Progenitor cell of endocrine pancreas (in vitro differentiated cells): ENCODE results near the gene AQP5. TPM values are rescaled to one million over a fixed set of nuclear protein-coding genes. Genes with fewer than 3 reads are reported as not detected.

Source experiments
- DNase-seq: peaks from one replicate; pipeline ENCODE4 v3.0.0; 2021; ENCODE audit warnings: low spot score; ENCODE audit not compliant: unreplicated experiment
- H3K27ac Mint-ChIP-seq: 2 replicates; pipeline ENCODE4 v1.8.0; 2021; ENCODE audit warnings: mild to moderate bottlenecking, moderate library complexity, mixed read lengths
- H3K27me3 Mint-ChIP-seq: 2 replicates; pipeline ENCODE4 v1.8.0; 2021; ENCODE audit warnings: mixed read lengths
- H3K36me3 Mint-ChIP-seq: 2 replicates; pipeline ENCODE4 v1.8.0; 2022; ENCODE audit warnings: mixed read lengths; ENCODE audit not compliant: insufficient read depth
- H3K4me1 Mint-ChIP-seq: 2 replicates; pipeline ENCODE4 v1.8.0; 2021; ENCODE audit warnings: low read depth, mixed read lengths
- H3K4me3 Mint-ChIP-seq: 2 replicates; pipeline ENCODE4 v1.8.0; 2021; ENCODE audit warnings: low read depth, mild to moderate bottlenecking, moderate library complexity, mixed read lengths
- H3K9me3 Mint-ChIP-seq: 2 replicates; pipeline ENCODE4 v1.8.0; 2021; ENCODE audit warnings: low read depth, mixed read lengths
- total RNA-seq: library from RNA; stranded (reverse); gene quantifications from 2 replicates; pipeline ENCODE4 v1.2.1, GENCODE V29; 2021
- TF ChIP-seq, protein P1 (sequence below): fragments of 200-600 bp; sonication (generic); IDR thresholded peaks from one replicate; pipeline ENCODE4 v1.5.0; 2021; ENCODE audit warnings: antibody characterized with exemption, mild to moderate bottlenecking; ENCODE audit not compliant: unreplicated experiment

Gene AQP5
- total RNA-seq, 1 donor from 2014 or later, result 1.8 TPM

DNA sequence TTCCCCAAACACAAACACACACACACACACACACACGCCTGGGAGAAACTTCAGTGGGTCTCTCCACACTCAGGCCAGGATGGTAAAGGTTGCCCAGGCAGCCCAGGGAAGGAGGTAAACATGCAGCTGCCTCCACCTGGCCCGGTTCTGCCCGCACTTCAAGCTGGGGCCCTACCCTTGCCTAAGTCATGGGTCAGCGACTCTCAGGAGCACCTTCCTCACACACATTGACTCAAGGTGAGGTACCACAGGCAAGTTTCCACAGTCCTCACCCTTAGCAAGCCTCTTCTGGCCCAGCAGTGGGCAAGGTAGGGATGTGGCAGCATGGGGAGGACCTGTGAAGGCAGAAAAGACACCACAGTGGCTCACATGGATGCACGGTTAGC, 43.9 kb upstream of the AQP5 start:
- no peak overlapping the region for H3K27ac Mint-ChIP-seq
- TF ChIP-seq, protein P1, sequence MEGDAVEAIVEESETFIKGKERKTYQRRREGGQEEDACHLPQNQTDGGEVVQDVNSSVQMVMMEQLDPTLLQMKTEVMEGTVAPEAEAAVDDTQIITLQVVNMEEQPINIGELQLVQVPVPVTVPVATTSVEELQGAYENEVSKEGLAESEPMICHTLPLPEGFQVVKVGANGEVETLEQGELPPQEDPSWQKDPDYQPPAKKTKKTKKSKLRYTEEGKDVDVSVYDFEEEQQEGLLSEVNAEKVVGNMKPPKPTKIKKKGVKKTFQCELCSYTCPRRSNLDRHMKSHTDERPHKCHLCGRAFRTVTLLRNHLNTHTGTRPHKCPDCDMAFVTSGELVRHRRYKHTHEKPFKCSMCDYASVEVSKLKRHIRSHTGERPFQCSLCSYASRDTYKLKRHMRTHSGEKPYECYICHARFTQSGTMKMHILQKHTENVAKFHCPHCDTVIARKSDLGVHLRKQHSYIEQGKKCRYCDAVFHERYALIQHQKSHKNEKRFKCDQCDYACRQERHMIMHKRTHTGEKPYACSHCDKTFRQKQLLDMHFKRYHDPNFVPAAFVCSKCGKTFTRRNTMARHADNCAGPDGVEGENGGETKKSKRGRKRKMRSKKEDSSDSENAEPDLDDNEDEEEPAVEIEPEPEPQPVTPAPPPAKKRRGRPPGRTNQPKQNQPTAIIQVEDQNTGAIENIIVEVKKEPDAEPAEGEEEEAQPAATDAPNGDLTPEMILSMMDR, result no peak
- peaks cover 3% of the 10 kb centered on the region for H3K4me1 Mint-ChIP-seq
- H3K27me3 Mint-ChIP-seq, result peaks cover 12% of the 10 kb centered on the region
- no peaks in the 10 kb centered on the region for H3K9me3 Mint-ChIP-seq
- no peaks in the 10 kb centered on the region for H3K36me3 Mint-ChIP-seq
- H3K4me3 Mint-ChIP-seq, result no peak overlapping the region
- DNase-seq, result no peak

DNA sequence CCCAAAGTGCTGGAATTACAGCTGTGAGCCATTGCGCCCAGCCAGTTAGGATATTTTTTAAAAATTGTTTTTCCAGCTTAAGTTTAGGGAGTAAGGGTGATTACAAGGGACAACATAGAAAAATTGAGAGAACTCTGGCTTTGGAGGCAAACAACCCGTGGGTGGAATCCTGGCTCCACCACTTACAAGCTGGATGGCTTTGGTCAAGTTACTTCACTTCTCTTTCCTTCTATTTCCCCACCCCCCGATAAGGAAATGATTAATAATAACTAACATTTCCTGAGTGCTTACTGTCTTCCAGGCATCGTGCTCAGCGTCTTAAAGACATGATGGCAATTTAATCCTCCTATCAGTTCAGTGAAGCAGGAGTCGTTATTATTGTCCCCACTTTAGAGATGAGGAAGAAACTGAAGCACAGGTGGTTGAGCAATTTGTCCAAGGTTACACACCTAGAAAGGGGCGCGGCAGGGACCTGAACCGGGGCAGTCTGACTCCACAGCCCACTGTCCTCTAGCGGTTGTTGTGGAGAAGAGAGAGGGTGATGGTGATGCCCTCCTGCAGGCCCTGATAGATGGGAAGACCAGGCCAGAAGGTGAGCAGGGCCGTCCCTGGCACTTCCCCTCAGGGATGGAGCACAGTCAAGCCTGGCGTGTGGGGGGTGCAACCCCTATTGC, 41.3 kb upstream of the AQP5 start:
- Mint-ChIP-seq H3K4me1 (peaks cover 4% of the 10 kb centered on the region), H3K36me3 (no peaks in the 10 kb centered on the region), H3K27ac (no peak overlapping the region), H3K4me3 (no peak overlapping the region), H3K27me3 (peaks cover 6% of the 10 kb centered on the region), H3K9me3 (no peaks in the 10 kb centered on the region)
- TF ChIP-seq, protein P1, result no peak
- no peak for DNase-seq

DNA sequence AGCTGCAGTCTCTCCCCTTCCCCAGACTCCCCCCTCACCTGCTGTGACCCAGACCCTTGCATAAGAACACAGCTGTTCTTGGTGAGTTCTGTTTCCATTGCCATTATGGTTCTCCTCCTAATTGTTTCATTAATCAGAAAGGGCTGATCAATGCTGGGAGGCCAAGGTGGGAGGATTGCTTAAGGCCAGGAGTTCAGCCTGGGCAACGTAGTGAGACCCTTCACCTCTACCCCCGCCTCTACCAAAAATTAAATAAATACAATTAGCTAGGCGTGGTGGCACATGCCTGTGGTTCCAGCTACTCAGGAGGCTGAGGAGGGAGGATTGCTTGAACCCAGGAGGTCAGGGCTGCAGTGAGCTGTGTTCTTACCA, 40.8 kb upstream of the AQP5 start:
- Mint-ChIP-seq H3K36me3 (no peaks in the 10 kb centered on the region), H3K4me1 (peaks cover 4% of the 10 kb centered on the region), H3K9me3 (no peaks in the 10 kb centered on the region), H3K27ac (no peak overlapping the region), H3K4me3 (no peak overlapping the region), H3K27me3 (peaks cover 6% of the 10 kb centered on the region)
- TF ChIP-seq, protein P1, result no peak
- no peak for DNase-seq

DNA sequence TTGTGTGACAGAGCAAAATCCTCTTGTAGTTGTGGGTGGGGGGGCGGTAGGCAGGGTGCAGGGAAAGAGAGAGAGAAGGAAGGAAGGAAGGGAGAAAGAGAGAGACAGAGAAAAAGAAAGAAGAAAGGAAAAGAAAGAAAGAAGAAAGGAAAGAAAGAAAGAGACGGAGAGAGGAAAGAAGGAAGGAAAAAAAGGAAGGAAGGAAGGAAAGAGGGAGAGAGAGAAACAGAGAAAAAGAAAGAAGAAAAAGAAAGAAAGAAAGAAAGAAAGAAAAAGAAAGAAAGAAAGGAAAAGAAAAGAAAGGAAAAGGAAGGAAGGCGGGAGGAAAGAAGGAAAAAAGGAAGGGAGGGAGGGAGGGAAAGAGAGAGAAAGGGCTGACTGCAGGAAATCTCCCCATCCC, 40.4 kb upstream of the AQP5 start:
- TF ChIP-seq, protein P1, result no peak
- H3K4me3 Mint-ChIP-seq, result no peak overlapping the region
- H3K27ac Mint-ChIP-seq, result no peak overlapping the region
- H3K27me3 Mint-ChIP-seq, result peaks cover 6% of the 10 kb centered on the region
- no peak for DNase-seq
- H3K9me3 Mint-ChIP-seq, result no peaks in the 10 kb centered on the region
- no peaks in the 10 kb centered on the region for H3K36me3 Mint-ChIP-seq
- H3K4me1 Mint-ChIP-seq, result peaks cover 4% of the 10 kb centered on the region

DNA sequence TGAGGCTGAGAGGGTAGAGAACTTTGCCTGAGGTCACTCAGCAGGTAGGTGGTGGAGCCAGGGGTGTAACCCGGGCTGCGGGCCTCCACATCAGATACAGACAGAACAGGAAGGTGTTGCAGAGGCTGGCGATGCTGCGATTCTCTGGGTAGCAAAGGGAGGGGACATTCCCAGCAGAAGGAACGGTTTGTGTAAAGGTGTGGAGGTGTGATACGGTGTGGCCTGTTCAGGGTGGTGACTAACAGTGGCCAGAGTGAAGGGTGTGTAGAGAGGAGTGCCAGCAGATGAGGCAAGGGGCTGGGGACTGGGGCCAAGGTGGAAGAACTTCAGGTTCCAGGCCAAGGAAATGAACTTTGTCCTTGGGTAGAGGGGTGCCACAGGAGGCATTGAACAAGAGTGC, 39.7 kb upstream of the AQP5 start:
- no peaks in the 10 kb centered on the region for H3K9me3 Mint-ChIP-seq
- peaks cover 6% of the 10 kb centered on the region for H3K27me3 Mint-ChIP-seq
- H3K4me3 Mint-ChIP-seq, result no peak overlapping the region
- DNase-seq, result no peak
- TF ChIP-seq, protein P1, result no peak
- no peaks in the 10 kb centered on the region for H3K36me3 Mint-ChIP-seq
- no peak overlapping the region for H3K27ac Mint-ChIP-seq
- H3K4me1 Mint-ChIP-seq, result peaks cover 4% of the 10 kb centered on the region
